Kidney epithelial cell (primary cell): ENCODE results near the gene LRGUK. TPM values are rescaled to one million over a fixed set of nuclear protein-coding genes. Genes with fewer than 3 reads are reported as not detected.
A peak's percentile ranks its signal among the peaks of the same experiment; 100 is the strongest.
"Not testable (repeated sequence)": the region's sequence is repeated elsewhere in the genome, so short reads cannot be mapped to it uniquely, and the experiment has no call there.

Source experiments
- DNase-seq: peaks from one replicate; pipeline ENCODE4 v3.0.0-alpha.2; 2010; ENCODE audit warnings: low read depth
- H3K27me3 ChIP-seq: 2 replicates; pipeline ENCODE4 v1.6.0; 2011; ENCODE audit warnings: low read length; ENCODE audit not compliant: control insufficient read depth, insufficient read depth
- H3K36me3 ChIP-seq: 2 replicates; pipeline ENCODE4 v1.5.1; 2011; ENCODE audit warnings: low read length; ENCODE audit not compliant: control insufficient read depth, insufficient read depth
- H3K4me3 ChIP-seq: 2 replicates; pipeline ENCODE4 v1.5.1; 2011; ENCODE audit warnings: low read depth, mild to moderate bottlenecking, control low read depth, low read length
- CTCF ChIP-seq: IDR thresholded peaks from 2 replicates; pipeline ENCODE4 v1.5.1; 2011; ENCODE audit warnings: mild to moderate bottlenecking, moderate library complexity, low read length, control low read depth, inconsistent platforms; ENCODE audit not compliant: insufficient read depth, poor library complexity, severe bottlenecking
- total RNA-seq: library from RNA; depleted of rRNA; stranded (reverse); fragments of >200 nt; gene quantifications from 2 replicates; pipeline ENCODE4 v1.2.3, GENCODE V29; 2015

Gene LRGUK
- 0.41 and 0.42 TPM in 2 replicates for total RNA-seq

- TF ChIP-seq CTCF, result no peak
- DNase-seq, result peak; percentile 61
- Histone ChIP-seq H3K36me3 (no peaks in the 10 kb centered on the region), H3K4me3 (peak within 1 kb of the TSS; percentile 64), H3K27me3 (no peaks in the 10 kb centered on the region)
Measured at GRCh38 chr7:134126966-134127848, at the start of gene LRGUK. Gene LRGUK (plus strand): TSS chr7:134127340. CDS start chr7:134127368, 28 bp downstream.

- DNase-seq, H3K36me3 ChIP-seq, H3K27me3 ChIP-seq, H3K4me3 ChIP-seq: not testable (repeated sequence)
Measured at GRCh38 chr7:134077560-134077959, 49.6 kb upstream of the LRGUK start.

GRCh38 chr7:134078991-134079390, 48.1 kb upstream of the LRGUK start:
- Histone ChIP-seq H3K36me3 (no peaks in the 10 kb centered on the region), H3K27me3 (no peaks in the 10 kb centered on the region), H3K4me3 (no peak overlapping the region)
- DNase-seq, result no peak
- no peak for TF ChIP-seq CTCF

- Histone ChIP-seq H3K27me3 (no peaks in the 10 kb centered on the region), H3K4me3 (no peak overlapping the region), H3K36me3 (no peaks in the 10 kb centered on the region)
- no peak for TF ChIP-seq CTCF
- no peak for DNase-seq
Measured at GRCh38 chr7:134081695-134082094, 45.4 kb upstream of the LRGUK start.

GRCh38 chr7:134083766-134084487, 43.2 kb upstream of the LRGUK start:
- TF ChIP-seq CTCF, result no peak
- H3K36me3 ChIP-seq, result no peaks in the 10 kb centered on the region
- no peaks in the 10 kb centered on the region for H3K27me3 ChIP-seq
- no peak overlapping the region for H3K4me3 ChIP-seq
- DNase-seq, result no peak

GRCh38 chr7:134084488-134085144, 42.5 kb upstream of the LRGUK start:
- Histone ChIP-seq H3K4me3 (no peak overlapping the region), H3K27me3 (no peaks in the 10 kb centered on the region), H3K36me3 (no peaks in the 10 kb centered on the region)
- no peak for TF ChIP-seq CTCF
- DNase-seq, result no peak
